SKM-1 (cell line): ENCODE measurements around the gene ADAM10.
A peak's percentile ranks its signal among the peaks of the same experiment; 100 is the strongest.

Experiments used
- DNase-seq: peaks from one replicate; lab custom pipeline; 2025; ENCODE audit not compliant: unreplicated experiment; lab: John Stamatoyannopoulos, UW

ADAM10 gene

GRCh38 chr15:58755956-58756355 lies 6.4 kb upstream of the ADAM10 start:
- no peak for DNase-seq

DNA sequence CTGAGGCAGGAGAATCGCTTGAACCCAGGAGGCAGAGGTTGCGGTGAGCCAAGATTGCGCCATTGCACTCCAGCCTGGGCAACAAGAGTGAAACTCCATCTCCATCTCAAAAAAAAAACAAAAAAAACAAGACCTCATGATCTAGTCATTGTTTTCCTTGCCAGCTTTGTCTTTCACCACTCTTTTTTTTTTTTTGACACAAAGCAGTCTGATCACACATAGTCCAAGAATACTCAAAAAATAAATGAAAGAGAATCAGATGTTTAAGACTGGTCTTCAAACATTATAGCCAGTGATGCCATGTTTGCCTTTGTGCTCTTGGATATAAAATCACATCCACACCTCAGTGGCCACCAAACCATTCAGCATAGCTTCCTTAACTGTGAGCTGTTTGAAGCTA lies 5.8 kb upstream of the ADAM10 start:
- DNase-seq = no peak

DNA sequence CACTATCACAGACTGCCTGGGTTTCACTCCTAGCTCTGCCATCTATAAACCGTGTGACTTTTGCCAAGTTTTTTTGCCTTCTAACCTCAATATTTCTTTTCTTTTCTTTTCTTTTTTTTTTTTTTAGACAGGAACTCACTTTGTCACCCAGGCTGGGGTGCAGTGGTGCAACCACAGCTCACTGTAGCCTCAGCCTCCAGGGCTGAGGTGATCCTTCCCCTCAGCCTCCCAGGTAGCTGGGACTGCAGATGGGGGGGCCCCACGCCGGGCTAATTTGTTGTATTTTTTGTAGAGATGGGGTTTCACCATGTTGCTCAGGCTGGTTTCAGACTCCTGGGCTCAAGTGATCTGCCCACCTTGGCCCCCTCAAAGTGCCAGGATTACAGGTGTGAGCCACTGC lies 3.2 kb upstream of the ADAM10 start:
- DNase-seq = no peak

- no peak for DNase-seq
Measured at GRCh38 chr15:58748852-58749531, 515 bp downstream of the ADAM10 start.

- no peak for DNase-seq
Measured at GRCh38 chr15:58748040-58748851, 1.3 kb downstream of the ADAM10 start.

DNA sequence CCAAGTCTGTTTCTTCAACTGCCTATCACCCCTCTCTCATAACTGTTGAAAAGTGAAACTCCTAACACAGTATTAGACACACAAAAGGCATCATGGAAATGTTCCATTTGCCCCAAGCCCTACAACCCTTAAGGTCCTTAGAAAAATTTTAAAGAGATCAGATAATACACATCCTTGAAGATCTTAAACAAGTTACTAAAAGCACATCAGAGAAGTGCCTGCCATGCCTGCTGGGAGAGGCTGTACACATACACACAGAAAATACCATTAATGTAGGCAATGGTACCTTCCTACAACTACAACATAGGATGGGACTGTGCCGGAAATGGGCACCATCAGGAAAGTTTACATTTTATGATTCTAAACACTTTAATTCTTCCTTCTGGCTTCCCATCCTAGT lies 3.3 kb downstream of the ADAM10 start:
- no peak for DNase-seq

DNA sequence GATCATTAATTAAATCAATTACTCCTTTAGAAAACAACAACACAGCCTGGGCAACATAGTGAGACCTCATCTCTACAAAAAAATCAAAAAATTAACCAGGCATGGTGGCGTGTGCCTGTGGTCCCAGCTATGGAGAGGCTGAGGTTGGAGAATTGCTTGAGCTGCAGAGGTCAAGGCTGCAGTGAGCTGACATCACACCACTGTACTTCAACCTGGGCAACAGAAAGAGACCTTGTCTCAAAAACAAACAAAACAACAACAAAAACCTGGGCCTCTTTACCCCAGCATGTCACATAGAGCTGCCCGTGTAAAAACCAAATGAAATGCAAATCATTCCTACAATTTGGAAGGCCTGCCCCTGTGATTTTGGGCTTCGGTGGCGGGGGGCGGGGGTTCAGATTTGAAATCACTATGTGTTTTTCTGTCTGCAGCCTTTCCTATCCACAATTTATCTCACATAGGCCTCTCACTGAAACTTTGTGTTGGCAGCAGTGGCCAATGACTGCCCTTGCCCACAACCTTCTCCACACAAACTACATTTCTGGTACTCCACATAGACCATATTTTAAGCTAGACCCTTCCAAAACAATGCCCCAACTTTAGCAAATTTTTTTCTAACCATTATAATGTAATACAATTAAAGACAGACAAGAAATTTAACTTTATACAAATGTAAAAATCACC lies 6.5 kb downstream of the ADAM10 start:
- no peak for DNase-seq

DNA sequence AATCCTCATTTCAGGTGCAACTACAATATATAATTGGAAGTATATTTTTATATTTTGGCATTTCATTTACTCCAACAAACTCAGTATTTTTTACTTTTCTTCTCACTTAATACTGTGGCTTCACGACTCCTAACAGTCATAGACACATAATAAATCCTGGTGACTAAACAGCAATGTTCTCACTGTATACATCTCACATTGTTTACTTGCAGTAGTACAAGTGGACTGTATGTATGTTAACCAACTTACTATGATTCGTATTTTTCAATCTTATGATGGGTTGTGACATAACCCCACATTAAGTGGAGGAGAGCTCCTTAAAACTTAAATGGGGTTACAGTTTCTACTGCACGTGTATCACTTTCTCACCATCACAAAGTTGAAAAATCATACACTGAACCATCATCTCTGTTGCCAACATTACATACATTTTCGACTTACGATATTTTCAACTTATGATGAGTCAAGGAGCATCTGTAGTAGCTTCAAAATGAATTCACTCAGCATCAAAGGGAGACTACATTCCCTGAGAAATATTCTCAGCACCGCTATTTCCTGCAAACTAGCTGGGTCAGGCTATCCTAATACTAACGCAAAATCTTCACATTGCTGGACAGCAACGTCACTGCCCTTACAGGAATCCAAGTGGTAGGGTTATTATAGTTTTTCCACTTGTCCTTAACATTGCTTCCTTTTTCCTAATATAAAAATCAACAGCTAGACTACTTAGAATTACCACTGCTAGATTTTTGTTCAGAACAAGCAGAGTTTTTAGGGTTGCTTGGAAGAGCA lies 7.3 kb downstream of the ADAM10 start:
- DNase-seq = no peak

DNA sequence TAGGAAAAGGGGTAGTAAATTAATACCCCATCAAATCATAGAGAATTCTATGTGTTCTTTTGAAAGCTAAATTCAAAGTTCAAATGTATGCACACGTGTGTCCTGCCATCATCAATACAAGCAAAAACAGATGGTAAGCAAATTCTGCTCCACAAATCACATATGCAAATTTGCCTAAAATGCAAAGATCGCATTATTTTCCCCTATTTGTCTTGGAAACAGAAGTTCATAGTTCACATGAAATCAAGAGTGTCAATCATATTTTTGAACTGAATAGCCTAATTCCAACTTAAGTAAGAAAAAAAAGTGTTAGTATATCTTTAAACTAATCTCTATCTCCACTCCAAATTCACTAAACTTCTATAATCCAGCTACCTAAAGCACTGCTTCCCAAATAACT lies 8.5 kb downstream of the ADAM10 start:
- no peak for DNase-seq

GRCh38 chr15:58740436-58740835 lies 9.1 kb downstream of the ADAM10 start:
- DNase-seq = no peak

DNA sequence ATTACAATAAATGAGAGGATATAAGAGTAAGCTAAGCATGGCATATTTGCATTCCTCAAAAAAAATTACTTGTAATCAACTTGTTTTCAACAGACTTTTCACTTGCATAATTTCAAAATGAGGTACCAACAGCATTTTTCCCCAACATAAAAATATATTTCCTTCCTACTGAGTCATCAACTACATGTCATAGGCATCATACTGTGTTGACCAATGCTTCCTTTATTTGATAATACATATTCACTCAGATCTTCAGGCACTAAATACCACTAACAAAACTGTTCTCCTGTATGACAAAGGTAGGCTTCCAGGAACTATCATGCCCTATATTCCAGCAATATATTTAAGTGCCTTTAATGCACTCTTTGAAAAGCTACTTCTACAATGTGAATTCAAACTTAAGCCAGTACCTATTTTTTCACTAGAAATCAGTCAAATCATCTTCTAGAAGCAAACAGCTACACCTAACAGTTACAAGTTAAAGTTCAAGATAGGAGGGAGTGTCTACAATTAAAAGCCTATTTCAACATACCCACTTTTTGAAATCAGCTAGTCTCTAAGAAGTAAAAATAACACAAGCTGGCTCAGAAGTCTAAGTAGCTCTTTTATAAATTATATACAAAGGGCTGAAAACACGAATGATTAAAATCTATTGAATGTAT lies 11.3 kb downstream of the ADAM10 start:
- DNase-seq = no peak

- no peak for DNase-seq
Measured at GRCh38 chr15:58737298-58737697, 12.2 kb downstream of the ADAM10 start.

- no peak for DNase-seq
Measured at GRCh38 chr15:58736018-58736643, 13.4 kb downstream of the ADAM10 start.

DNA sequence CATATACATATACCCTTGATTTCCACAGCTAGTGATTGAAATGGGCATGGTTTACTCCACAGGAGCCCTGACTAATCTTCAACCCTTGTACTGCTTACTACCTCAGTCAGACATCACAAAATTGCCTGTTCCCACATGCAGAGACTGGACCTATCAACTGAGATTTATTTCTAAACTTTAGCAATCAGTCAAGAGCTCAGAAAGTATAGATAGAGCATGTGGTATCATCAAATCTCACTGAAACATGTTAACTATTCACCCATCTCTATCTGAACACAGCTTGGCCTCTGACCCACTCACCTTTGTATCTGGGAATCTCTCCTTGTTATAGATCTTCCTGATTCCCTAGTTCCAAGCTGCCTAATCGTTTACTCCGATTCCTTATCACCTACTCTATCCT lies 14.6 kb downstream of the ADAM10 start:
- DNase-seq = no peak

- DNase-seq = no peak
Measured at GRCh38 chr15:58732625-58733363, 16.7 kb downstream of the ADAM10 start.

DNA sequence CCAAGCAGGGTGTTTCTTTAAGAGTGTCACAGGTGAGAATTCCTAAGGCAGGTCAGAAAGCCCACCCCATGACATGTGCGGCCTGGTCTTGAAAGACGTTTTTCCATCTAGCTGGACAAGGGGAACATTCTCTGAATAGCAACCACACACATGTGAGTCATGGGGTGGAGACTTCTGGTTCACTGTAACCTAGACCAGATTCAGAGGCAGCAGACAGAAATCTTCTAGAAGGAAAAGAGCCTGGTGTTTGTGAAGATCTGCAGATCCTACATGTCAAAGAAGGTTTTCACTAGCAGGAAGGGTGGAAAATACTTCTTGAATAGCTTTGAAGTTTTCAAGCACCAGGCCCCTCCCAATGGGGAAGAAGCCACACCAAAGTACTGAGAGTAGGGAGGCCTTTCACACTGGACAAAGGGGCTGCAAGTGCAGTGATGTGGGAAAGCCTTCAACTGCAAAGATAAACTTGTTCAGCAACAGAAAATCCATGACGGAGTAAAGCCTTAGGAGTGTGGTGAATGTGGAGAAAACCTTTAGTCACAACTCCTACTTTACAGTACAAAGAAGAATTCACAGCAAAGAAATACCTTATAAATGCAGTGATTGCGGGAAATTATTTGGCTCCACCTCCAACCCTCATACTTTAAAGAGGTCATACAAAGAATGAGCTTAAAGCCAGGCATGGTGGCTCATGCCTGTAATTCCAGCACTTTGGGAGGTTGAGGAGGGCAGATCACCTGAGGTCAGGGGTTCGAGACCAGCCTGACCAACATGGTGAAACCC lies 17.6 kb downstream of the ADAM10 start:
- no peak for DNase-seq

GRCh38 chr15:58726867-58727266 lies 22.6 kb downstream of the ADAM10 start:
- no peak for DNase-seq

DNA sequence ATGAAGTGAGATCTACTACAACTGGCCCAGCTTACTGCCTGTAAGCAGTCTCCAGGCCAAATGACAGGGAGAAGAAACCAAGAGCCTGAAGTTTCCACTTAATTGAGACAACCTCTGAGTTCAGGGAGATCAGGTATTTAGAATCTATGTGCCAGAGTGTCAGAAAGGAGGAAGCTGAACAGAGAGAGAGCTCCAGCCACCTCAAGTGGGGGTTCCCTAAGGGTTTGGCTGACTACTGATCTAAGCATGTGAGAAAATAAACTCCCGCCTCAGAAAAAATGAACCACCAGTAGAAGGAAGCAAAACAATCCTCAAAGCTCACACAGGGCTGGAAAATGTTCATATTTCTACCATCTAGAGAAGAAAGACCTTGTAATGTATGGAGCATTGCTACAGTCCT lies 25.0 kb downstream of the ADAM10 start:
- peak; percentile 19 for DNase-seq

GRCh38 chr15:58717357-58717756 lies 32.1 kb downstream of the ADAM10 start:
- no peak for DNase-seq
